ENCODE data around the gene FOXP2. TPM values are rescaled to one million over a fixed set of nuclear protein-coding genes. Genes with fewer than 3 reads are reported as not detected.
A peak's percentile ranks its signal among the peaks of the same experiment; 100 is the strongest.

FOXP2 gene
- total RNA-seq, result 1 to 10 TPM in 6 of 7 donors, under 1 TPM in 1; 0.89 to 5.9 (median 1.7) TPM
- 1 to 10 TPM in 1 of 3 donors, under 1 TPM in 2; 0.09 to 1.4 (median 0.11) TPM for polyA plus RNA-seq
- long read RNA-seq, donor 1, result 0 reads
- long read RNA-seq, donor 2, result 0 reads

GRCh38 chr7:114414156-114415063 lies at the start of gene FOXP2:
Gene FOXP2 (plus strand): TSS chr7:114414815. CDS start chr7:114426512, 11,697 bp downstream.
- Histone ChIP-seq H3K27ac (no peak within 1 kb of the TSS), H3K36me3 (no peaks in the 10 kb centered on the region), H3K9me3 (no peaks in the 10 kb centered on the region), H3K27me3 (replicated peaks in 1 of 7) (no peaks in the 10 kb centered on the region), H3K4me1 (no peaks in the 10 kb centered on the region), H3K4me3 (peak within 1 kb of the TSS in 2 of 8 donors; percentile 4 to 13)
- intact Hi-C loops (cut with DNase I; ENCODE audit: low total_unique reads), result no loop called here
- DNase-seq, result no peak
- WGBS, 5 donors, result 10 to 30% (median 25%) methylated on average over 2 of the region's 2 CpGs
- no peak for TF ChIP-seq POLR2AphosphoS5 (IDR thresholded peaks at IDR 0.05)
- TF ChIP-seq, protein P1, sequence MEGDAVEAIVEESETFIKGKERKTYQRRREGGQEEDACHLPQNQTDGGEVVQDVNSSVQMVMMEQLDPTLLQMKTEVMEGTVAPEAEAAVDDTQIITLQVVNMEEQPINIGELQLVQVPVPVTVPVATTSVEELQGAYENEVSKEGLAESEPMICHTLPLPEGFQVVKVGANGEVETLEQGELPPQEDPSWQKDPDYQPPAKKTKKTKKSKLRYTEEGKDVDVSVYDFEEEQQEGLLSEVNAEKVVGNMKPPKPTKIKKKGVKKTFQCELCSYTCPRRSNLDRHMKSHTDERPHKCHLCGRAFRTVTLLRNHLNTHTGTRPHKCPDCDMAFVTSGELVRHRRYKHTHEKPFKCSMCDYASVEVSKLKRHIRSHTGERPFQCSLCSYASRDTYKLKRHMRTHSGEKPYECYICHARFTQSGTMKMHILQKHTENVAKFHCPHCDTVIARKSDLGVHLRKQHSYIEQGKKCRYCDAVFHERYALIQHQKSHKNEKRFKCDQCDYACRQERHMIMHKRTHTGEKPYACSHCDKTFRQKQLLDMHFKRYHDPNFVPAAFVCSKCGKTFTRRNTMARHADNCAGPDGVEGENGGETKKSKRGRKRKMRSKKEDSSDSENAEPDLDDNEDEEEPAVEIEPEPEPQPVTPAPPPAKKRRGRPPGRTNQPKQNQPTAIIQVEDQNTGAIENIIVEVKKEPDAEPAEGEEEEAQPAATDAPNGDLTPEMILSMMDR (IDR thresholded peaks at IDR 0.05 in 8 of 11, conservative IDR thresholded peaks at IDR 0.05 in 3 of 11), result no peak
- no peak for TF ChIP-seq POLR2A (IDR thresholded peaks at IDR 0.05)

GRCh38 chr7:114365791-114366190 lies 48.8 kb upstream of the FOXP2 start:
- TF ChIP-seq, protein P1 (IDR thresholded peaks at IDR 0.05 in 8 of 11, conservative IDR thresholded peaks at IDR 0.05 in 3 of 11), result no peak
- TF ChIP-seq POLR2A (IDR thresholded peaks at IDR 0.05), result no peak
- TF ChIP-seq POLR2AphosphoS5 (IDR thresholded peaks at IDR 0.05), result no peak
- no peaks in the 10 kb centered on the region for H3K36me3 ChIP-seq
- H3K27me3 ChIP-seq (replicated peaks in 1 of 7), result no peaks in the 10 kb centered on the region
- DNase-seq, result no peak
- H3K4me1 ChIP-seq, result no peaks in the 10 kb centered on the region
- 60 to 77% (median 64%) methylated on average over 2 of the region's 2 CpGs for whole genome bisulfite sequencing, 5 donors
- intact Hi-C loops (cut with DNase I; ENCODE audit: low total_unique reads), result no loop called here
- no peak overlapping the region for H3K27ac ChIP-seq
- no peaks in the 10 kb centered on the region for H3K9me3 ChIP-seq
- H3K4me3 ChIP-seq, result no peak overlapping the region

- TF ChIP-seq, protein P1 (IDR thresholded peaks at IDR 0.05 in 8 of 11, conservative IDR thresholded peaks at IDR 0.05 in 3 of 11), result no peak
- TF ChIP-seq POLR2AphosphoS5 (IDR thresholded peaks at IDR 0.05), result no peak
- WGBS, 5 donors, result 76 to 89% (median 80%) methylated on average over 2 of the region's 2 CpGs
- intact Hi-C loops (cut with DNase I; ENCODE audit: low total_unique reads), result no loop called here
- no peaks in the 10 kb centered on the region for H3K36me3 ChIP-seq
- H3K4me1 ChIP-seq, result no peaks in the 10 kb centered on the region
- H3K27ac ChIP-seq, result no peak overlapping the region
- H3K27me3 ChIP-seq (replicated peaks in 1 of 7), result no peaks in the 10 kb centered on the region
- no peak overlapping the region for H3K4me3 ChIP-seq
- no peaks in the 10 kb centered on the region for H3K9me3 ChIP-seq
- no peak for DNase-seq
Observed at GRCh38 chr7:114368492-114368891, 46.1 kb upstream of the FOXP2 start.

- H3K9me3 ChIP-seq, result no peaks in the 10 kb centered on the region
- no peak for TF ChIP-seq POLR2AphosphoS5 (IDR thresholded peaks at IDR 0.05)
- no peak for TF ChIP-seq POLR2A (IDR thresholded peaks at IDR 0.05)
- TF ChIP-seq, protein P1 (IDR thresholded peaks at IDR 0.05 in 8 of 11, conservative IDR thresholded peaks at IDR 0.05 in 3 of 11), result no peak
- intact Hi-C loops (cut with DNase I; ENCODE audit: low total_unique reads), result no loop called here
Observed at GRCh38 chr7:114369294-114369693, 45.3 kb upstream of the FOXP2 start.

More at GRCh38 chr7:114369294-114369693, 45.3 kb upstream of the FOXP2 start:
- Histone ChIP-seq H3K4me1 (no peaks in the 10 kb centered on the region), H3K36me3 (no peaks in the 10 kb centered on the region), H3K27ac (no peak overlapping the region), H3K27me3 (replicated peaks in 1 of 7) (no peaks in the 10 kb centered on the region), H3K4me3 (no peak overlapping the region)
- WGBS, 5 donors, result 78 to 93% (median 83%) methylated on average over 2 of the region's 2 CpGs
- no peak for DNase-seq
